T-helper 1 cell treated with Interleukin-12 subunit alpha and Interleukin-12 subunit beta and Interleukin-4 antibody, amounts not matched to agents 30 ng/mL and 1 ng/mL, for 36 hours (primary cell): ENCODE results near the gene DNM1. TPM values are rescaled to one million over a fixed set of nuclear protein-coding genes. Genes with fewer than 3 reads are reported as not detected.
"Not testable (repeated sequence)": the region's sequence is repeated elsewhere in the genome, so short reads cannot be mapped to it uniquely, and the experiment has no call there.

Experiments used
- intact Hi-C: fragments of 100-400 bp; cut with micrococcal nuclease; formaldehyde crosslinking; loops from one replicate; pipeline ENCODE4 v1.15.1; 2024
- total RNA-seq: library from RNA; stranded (reverse); gene quantifications from 2 replicates; pipeline ENCODE4 v1.2.3, GENCODE V29; 2022

The DNM1 gene
- total RNA-seq, 1 donor from 2014 or later = 0.49 TPM

GRCh38 chr9:128219831-128220230 lies 16.7 kb downstream of the DNM1 start:
- intact Hi-C loops = loop anchor here (2.0 kb wide), 3 partner anchors 29 to 651 kb away; partner anchors contain the start of genes CIZ1 and NAIF1

GRCh38 chr9:128222026-128222425 lies 18.8 kb downstream of the DNM1 start:
- intact Hi-C loops = no loop called here

- intact Hi-C loops = no loop called here
Observed at GRCh38 chr9:128222880-128223670, 19.9 kb downstream of the DNM1 start.

DNA sequence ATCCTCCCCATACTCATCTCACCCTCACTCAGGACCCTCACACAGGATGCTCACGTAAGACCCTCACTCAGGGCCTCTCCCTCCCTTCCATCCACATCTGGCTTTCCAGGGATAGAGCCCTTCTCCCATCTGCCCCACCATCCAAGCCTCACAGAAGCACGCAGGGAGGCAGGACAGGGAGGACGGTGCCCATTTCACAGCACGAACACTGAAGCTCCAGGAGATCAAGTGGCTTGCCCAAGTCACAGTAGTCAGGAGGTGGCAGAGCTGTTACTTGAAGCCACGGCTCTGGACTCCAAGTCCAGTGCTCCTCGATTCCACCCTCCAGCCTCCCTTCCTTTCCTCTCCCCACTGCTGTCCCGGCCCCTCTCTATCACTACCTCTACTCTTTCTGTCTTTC lies 21.7 kb downstream of the DNM1 start:
- intact Hi-C loops = no loop called here

DNA sequence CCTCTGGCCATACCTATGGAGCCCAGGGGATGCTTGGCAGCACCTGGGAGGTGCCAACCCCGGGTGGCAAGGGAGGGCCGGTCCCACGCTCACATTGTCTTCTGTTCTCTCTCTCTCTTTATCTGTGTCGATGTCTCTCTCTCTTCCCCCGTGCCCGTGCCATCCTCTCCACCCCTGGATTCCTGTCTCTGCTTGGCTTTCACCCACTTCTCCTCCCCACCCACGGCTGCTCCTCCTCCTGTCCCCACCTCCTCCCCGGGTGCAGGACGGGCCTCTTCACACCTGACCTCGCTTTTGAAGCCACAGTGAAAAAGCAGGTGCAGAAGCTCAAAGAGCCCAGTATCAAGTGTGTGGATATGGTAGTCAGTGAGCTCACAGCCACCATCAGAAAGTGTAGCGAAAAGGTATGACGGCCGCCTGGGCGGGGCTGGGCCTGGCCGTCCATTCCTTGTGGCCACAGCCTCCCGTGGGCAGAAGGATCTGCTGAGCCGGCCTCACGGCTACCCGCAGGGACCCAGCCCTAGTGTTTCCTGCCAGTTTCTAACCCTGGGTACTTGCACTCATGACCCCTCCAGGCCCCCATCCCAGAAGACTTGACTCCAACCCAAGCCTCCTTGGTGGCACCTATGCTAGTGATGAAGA lies 22.7 kb downstream of the DNM1 start:
- intact Hi-C loops = no loop called here

DNA sequence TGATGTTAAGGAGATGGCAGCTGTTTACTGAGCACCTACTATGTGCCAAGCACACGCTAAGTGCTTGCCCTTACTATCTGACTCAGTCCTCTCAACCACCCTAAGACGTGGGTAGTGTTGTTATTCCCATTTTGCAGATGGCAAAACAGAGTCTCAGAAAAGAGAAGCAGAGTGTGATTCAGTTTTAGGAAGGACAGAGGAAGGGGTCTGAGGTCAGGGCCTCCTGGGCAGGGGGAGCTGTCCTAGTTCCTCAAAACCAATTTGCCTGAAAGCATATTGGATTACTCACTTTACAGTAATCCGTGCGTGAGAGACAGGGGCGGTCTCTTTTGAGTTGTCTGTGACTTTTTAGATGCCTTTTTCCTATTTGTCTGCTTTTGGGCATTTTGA lies 23.2 kb downstream of the DNM1 start:
- intact Hi-C loops = no loop called here

- intact Hi-C loops = not testable (repeated sequence)
Observed at GRCh38 chr9:128230897-128231296, 27.7 kb downstream of the DNM1 start.

GRCh38 chr9:128231638-128232527 lies 28.7 kb downstream of the DNM1 start:
- intact Hi-C loops = no loop called here

DNA sequence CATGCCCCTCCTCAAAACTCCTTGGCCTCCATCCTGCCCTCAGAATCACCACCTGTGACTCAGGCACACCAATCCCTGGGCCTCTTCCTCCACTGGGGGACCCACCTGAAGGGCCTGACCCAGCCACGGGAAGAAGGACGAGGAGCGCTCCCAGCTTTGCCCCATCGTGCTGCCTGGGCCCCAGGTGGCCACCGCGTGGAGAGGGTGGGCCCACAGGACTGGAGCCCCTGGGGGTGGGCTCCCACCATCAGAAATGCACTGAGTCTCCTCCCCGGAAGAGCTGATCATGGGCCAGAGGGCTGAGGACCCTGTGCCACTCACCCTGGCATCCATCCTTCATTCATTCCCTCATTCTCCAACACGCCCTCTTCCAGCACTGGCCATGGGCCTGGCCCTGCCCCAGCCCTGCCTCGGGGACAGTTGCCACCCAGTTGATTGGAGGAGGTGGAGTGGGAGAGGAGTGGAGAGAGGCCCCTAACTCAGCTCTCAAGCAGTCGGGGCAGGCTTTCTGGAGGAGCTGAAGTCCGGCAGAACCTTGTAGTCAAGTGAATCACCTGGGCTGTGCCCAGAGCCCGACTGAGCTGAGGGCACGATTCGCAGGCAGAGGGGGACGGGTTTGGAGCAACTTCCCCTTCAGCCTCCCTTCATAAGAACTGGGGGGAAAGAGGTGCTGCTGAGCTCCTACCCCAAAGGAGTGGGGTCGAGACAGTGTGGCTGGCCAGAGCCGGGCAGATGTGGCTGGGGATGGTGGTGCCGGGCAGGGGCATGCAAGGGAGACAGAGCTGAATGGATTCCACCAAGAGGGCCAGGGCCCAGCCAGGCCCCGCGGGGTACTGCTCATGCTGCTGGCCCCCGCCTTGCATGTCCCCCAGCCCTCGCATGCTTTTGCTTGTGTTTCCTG lies 29.6 kb downstream of the DNM1 start:
- intact Hi-C loops = no loop called here

DNA sequence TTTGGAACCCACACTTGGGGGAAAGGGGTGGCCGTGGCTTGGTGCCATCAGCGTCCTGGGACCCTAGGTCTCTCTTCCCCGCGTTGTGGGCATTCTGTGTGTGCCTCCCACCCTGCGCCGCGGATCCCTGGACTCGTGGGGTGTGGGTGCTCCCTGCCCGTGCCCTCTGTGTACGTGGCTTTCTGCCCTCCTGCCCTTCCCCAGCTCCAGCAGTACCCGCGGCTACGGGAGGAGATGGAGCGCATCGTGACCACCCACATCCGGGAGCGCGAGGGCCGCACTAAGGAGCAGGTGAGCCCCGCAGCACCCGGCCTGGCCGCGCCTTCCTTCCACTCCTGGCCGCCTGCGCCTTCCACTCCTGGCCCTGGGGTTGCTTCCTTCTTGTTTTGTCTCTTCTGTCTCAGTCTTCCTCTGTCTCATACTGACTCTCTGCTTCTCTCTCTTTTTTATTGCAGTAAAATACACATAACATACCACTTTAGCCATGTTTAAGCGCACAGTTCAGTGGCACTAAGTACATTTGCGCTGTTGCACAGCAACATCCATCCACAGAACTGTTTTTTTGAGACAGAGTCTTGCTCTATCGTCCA lies 30.7 kb downstream of the DNM1 start:
- intact Hi-C loops = no loop called here

GRCh38 chr9:128242124-128242523 lies 38.9 kb downstream of the DNM1 start:
- intact Hi-C loops = no loop called here

DNA sequence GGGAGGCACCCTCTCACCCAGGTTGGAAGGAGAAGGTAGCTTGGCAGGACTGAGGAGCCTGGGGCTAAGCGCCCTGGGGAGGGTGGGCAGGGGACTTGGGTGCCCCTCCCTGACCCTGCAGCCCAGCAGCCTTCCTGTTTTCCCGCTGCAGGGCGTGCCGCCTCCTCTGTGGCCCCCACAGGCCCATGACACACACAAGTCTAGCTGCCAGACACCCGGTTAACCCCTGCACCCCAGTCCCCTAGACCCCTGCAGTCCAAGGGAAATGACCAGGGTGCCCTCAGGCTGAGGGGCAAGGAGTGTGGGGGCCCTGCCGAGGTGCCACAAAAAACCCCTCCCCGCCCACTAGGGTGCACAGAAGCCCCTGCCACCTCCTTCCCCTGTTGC lies 39.6 kb downstream of the DNM1 start:
- intact Hi-C loops = no loop called here

DNA sequence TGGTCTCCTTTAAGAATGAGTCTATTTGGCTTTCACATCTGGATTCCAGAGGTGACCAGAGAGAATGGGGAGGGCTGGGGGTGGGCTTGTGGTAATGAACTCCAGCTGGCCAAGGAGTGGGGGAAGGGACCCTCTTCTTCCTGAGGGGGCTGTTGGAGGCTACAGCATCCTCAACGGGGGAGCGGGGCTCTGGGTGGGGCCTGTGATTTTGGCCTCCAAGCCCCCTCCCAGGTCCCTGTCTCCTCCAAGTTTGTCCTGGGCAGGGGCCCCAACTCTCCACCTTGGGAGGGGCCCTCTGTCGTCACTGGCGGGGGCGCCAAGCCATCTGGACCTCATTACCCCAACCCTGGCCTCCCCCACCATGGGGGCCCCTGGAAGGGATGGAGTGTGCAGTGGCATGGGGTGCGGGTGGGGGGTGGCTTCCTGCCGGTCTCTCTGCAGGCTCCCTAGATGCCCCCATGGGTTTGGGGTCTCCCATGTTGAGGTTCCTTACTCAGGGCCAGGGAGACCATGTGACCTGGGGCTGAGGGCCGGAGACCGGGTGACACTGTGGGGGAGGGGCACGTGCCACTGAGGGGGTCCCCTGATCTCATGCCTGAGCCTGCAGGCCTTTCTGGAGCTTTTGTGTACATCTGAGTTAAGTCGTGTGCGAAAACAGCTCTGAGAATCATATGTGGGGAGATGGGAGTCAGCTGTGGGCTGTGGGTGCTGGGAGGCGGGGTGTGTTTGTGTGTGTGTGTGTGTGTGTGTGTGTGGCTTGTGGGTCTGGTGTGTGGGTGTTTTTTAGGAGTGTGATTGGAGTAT lies 40.2 kb downstream of the DNM1 start:
- intact Hi-C loops = no loop called here

GRCh38 chr9:128244091-128244836 lies 41.1 kb downstream of the DNM1 start:
- intact Hi-C loops = no loop called here

- intact Hi-C loops = no loop called here
Observed at GRCh38 chr9:128244837-128245231, 41.7 kb downstream of the DNM1 start.

DNA sequence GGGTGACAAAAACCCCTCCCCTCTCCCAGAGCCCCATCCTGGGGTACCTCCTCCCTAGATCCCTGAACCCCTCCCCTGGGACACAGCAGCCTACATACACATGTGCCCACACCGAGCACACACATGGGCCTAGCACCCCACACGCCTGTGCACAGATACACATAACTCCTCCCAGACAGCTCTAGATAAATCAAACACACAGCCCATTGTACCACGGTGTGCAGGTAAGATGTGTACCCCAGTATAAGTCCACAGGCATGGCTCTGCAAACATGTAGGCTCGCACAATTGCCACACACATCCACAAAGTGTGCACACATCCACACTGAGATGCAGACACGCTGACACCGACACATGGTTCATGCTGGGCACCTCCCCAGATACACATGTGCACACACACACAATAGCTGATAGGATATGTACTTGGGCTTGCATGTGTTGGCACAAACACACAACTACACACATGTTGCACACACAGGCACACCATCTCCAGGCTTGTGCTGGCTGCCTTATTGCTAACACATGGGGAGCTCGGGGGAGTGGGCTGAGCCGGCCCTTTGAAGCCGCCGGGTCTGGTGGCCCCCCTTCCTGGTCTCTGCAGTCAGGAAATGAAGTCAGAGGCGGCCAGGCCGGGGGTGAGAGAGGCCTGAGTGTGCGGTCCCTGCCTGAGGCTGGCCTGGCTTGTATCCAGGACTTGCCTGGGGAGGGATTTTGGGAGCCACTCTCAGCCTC lies 42.4 kb downstream of the DNM1 start:
- intact Hi-C loops = no loop called here

GRCh38 chr9:128246471-128246870 lies 43.3 kb downstream of the DNM1 start:
- intact Hi-C loops = no loop called here

DNA sequence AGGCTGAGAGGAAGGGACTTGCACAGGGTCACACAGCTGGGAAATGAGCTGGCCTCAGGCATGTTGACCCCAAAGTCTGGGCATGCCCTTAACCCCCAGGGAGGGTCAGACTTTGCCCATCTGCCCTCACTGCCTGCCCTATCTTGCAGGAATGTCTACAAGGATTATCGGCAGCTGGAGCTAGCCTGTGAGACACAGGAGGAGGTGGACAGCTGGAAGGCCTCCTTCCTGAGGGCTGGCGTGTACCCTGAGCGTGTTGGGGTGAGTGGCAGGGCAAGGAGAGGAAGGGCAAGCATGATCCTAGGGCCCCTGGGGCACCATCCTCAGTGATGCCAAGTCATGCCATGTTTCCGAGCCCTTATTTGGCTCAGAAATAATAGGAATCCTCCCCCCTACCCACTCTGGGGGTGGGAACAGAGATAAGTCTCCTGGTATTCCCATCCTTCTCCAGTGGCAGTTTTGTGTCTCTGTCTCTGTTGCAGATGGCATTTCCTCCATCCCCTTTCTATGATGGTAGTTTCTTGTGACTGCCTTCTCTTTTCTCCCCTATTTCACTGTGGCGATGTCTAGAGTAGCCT lies 44.1 kb downstream of the DNM1 start:
- intact Hi-C loops = no loop called here
